IPS-18a (cell line): ENCODE data around the gene DCAF12.

ENCODE experiments used
- H3K27ac ChIP-seq: one replicate; pipeline ENCODE4 v1.5.1; 2013; ENCODE audit warnings: low read length
- H3K27me3 ChIP-seq: one replicate; pipeline ENCODE4 v1.6.1; 2013; ENCODE audit warnings: mild to moderate bottlenecking, low read length; ENCODE audit not compliant: control insufficient read depth, insufficient read depth
- H3K36me3 ChIP-seq: one replicate; pipeline ENCODE4 v1.6.1; 2013; ENCODE audit warnings: low read depth, low read length; ENCODE audit not compliant: control insufficient read depth
- H3K4me1 ChIP-seq: one replicate; pipeline ENCODE4 v1.6.1; 2013; ENCODE audit warnings: low read depth, low read length; ENCODE audit not compliant: control insufficient read depth
- H3K4me3 ChIP-seq: one replicate; pipeline ENCODE4 v1.5.1; 2013; ENCODE audit warnings: low read length
- H3K9ac ChIP-seq: one replicate; pipeline ENCODE4 v1.6.1; 2013; ENCODE audit warnings: mild to moderate bottlenecking, low read length, moderate library complexity
- H3K9me3 ChIP-seq: one replicate; pipeline ENCODE4 v1.6.1; 2013; ENCODE audit warnings: low read depth, low read length; ENCODE audit not compliant: control insufficient read depth

Gene DCAF12

DNA sequence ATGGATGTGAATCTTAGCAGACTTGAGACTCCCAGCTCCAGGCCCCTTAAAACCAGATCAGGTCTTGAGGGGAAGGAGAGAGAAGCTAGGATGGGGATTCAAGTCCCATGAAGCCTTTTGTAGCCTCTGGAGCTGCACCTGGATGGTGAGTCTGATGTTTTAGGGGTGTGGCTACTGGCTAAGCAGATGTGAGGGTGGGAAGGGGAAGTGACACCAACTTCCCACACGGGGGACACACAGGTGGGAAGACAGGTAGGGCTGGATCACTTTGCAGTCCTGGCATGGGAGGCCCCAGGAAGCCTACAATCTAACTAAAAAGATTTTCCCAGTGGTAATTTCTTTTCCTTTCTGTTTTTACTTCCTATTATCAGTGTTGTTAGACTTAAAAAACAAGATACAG lies 39.1 kb downstream of the DCAF12 start:
- Histone ChIP-seq H3K27ac (no peak overlapping the region), H3K4me1 (no peaks in the 10 kb centered on the region), H3K36me3 (peaks cover 58% of the 10 kb centered on the region), H3K4me3 (no peak overlapping the region), H3K27me3 (no peaks in the 10 kb centered on the region), H3K9ac (no peak overlapping the region), H3K9me3 (no peaks in the 10 kb centered on the region)

- no peak overlapping the region for H3K4me3 ChIP-seq
- H3K9me3 ChIP-seq = no peaks in the 10 kb centered on the region
- H3K9ac ChIP-seq = no peak overlapping the region
- no peaks in the 10 kb centered on the region for H3K4me1 ChIP-seq
- H3K27ac ChIP-seq = no peak overlapping the region
- no peaks in the 10 kb centered on the region for H3K27me3 ChIP-seq
- peaks cover 53% of the 10 kb centered on the region for H3K36me3 ChIP-seq
Observed at GRCh38 chr9:34086864-34087263, 39.6 kb downstream of the DCAF12 start.

DNA sequence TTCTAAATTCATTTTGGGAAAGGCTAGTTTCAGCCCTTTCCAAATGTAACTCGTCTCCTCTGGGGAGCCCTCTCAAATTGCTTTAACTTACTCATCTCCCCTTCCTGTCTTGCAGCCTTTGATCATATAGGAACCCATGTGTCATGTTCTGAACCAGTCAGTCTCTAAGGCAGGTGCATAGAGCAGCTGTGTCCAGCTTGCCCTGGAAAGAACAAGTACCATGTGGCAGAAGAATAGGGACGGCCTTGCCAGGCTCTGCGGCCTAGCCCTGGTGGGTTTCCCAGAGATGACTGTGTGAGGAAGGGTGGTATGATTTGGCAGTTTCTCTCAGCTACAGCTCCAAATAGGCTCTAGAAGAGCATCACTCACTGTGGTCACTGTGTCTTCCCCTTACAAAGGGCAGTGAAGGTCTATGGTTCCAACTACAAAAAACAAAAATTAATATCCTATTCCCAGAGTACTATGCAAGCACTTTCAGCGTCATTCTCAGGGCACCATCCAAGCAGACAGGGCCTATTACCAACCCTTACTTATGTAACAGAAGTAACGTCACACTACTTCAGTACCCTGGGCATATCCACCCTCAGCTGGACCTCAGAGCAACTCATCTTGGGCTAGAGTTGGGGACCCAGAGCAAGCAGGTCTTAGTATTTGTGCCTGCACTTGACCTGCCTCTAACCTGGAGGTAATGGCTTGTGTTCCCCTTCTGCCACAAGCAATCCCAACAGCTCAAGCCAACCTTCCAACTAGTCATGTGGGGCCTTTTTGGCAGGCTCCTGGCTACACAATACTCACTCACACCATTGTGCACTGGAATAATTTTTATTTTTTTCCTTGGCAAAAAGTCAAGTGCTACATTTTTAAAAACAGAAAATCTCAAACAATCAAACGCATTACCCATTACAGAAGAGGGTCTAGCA lies 40.7 kb downstream of the DCAF12 start:
- no peaks in the 10 kb centered on the region for H3K27me3 ChIP-seq
- no peak overlapping the region for H3K9ac ChIP-seq
- no peaks in the 10 kb centered on the region for H3K4me1 ChIP-seq
- H3K4me3 ChIP-seq = no peak overlapping the region
- H3K36me3 ChIP-seq = peaks cover 46% of the 10 kb centered on the region
- no peak overlapping the region for H3K27ac ChIP-seq
- no peaks in the 10 kb centered on the region for H3K9me3 ChIP-seq

DNA sequence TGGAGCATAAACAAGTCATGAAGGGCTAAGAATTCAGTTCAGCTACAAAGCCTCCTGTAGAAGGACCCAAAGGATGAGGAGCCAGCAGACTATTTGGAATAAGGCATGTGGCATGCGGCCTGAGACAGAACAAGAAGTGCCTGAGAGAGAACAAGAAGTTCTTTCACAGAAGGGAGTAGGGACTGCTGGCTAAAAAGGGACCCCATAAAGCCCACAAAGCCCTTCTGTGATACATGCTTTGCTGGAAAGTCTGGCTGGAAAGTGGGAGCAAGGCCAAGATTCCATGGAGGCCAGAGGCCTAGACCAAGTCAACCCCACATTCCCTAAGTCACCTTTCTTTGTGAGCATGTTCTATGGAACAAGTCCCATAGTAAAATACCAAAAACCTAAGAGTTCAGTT lies 41.9 kb downstream of the DCAF12 start:
- H3K4me1 ChIP-seq = no peaks in the 10 kb centered on the region
- no peaks in the 10 kb centered on the region for H3K9me3 ChIP-seq
- peaks cover 37% of the 10 kb centered on the region for H3K36me3 ChIP-seq
- H3K4me3 ChIP-seq = no peak overlapping the region
- H3K9ac ChIP-seq = no peak overlapping the region
- no peaks in the 10 kb centered on the region for H3K27me3 ChIP-seq
- H3K27ac ChIP-seq = no peak overlapping the region

GRCh38 chr9:34079181-34079580 lies 47.3 kb downstream of the DCAF12 start:
- Histone ChIP-seq H3K36me3 (no peaks in the 10 kb centered on the region), H3K27ac (no peak overlapping the region), H3K27me3 (no peaks in the 10 kb centered on the region), H3K4me3 (no peak overlapping the region), H3K9ac (no peak overlapping the region), H3K4me1 (no peaks in the 10 kb centered on the region), H3K9me3 (no peaks in the 10 kb centered on the region)

DNA sequence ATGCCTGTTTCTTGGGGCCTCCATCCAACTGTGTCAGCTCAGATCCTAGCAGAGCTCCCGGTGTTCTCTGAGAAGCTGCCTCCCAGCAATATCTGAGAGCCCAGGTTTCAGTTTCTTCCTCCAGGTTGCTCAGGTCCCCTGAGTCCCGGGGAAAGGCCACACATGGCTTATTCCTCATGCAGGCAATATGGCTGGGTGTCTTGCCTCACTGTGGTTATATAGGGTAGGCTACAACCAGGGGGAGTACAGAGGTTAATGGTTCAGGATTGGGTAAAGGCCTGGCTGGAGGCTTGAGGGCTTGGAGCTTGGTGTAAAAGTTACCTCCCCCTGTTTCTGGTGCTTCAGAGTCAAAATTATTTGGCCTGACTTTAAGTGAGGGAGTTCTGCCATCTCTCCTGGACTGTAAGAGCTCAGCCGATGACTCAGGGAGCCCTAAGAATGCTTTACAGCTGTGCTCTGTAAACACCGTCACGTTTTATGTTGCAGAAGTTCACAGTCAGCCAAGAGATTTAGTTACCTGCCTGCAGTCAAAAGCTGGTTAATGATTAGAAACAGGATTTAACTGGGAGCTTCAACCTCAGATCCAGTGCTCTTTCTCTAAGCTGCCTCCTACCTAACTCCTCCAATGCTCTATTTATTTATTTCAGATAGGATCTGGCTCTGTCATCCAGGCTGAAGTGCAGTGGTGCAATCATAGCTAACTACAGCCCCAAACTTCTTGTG lies 53.5 kb downstream of the DCAF12 start:
- H3K9ac ChIP-seq = no peak overlapping the region
- no peak overlapping the region for H3K27ac ChIP-seq
- H3K9me3 ChIP-seq = no peaks in the 10 kb centered on the region
- no peak overlapping the region for H3K4me3 ChIP-seq
- no peaks in the 10 kb centered on the region for H3K27me3 ChIP-seq
- no peaks in the 10 kb centered on the region for H3K36me3 ChIP-seq
- no peaks in the 10 kb centered on the region for H3K4me1 ChIP-seq

- Histone ChIP-seq H3K9ac (no peak overlapping the region), H3K27me3 (no peaks in the 10 kb centered on the region), H3K4me1 (no peaks in the 10 kb centered on the region), H3K4me3 (no peak overlapping the region), H3K9me3 (no peaks in the 10 kb centered on the region), H3K36me3 (no peaks in the 10 kb centered on the region), H3K27ac (no peak overlapping the region)
Observed at GRCh38 chr9:34072410-34072809, 54.1 kb downstream of the DCAF12 start.

GRCh38 chr9:34070606-34071324 lies 55.7 kb downstream of the DCAF12 start:
- Histone ChIP-seq H3K36me3 (no peaks in the 10 kb centered on the region), H3K4me1 (no peaks in the 10 kb centered on the region), H3K4me3 (no peak overlapping the region), H3K27ac (no peak overlapping the region), H3K9me3 (no peaks in the 10 kb centered on the region), H3K27me3 (no peaks in the 10 kb centered on the region), H3K9ac (no peak overlapping the region)

- Histone ChIP-seq H3K27me3 (no peaks in the 10 kb centered on the region), H3K4me1 (no peaks in the 10 kb centered on the region), H3K9ac (no peak overlapping the region), H3K27ac (no peak overlapping the region), H3K4me3 (no peak overlapping the region), H3K36me3 (no peaks in the 10 kb centered on the region), H3K9me3 (no peaks in the 10 kb centered on the region)
Observed at GRCh38 chr9:34069831-34070230, 56.7 kb downstream of the DCAF12 start.

DNA sequence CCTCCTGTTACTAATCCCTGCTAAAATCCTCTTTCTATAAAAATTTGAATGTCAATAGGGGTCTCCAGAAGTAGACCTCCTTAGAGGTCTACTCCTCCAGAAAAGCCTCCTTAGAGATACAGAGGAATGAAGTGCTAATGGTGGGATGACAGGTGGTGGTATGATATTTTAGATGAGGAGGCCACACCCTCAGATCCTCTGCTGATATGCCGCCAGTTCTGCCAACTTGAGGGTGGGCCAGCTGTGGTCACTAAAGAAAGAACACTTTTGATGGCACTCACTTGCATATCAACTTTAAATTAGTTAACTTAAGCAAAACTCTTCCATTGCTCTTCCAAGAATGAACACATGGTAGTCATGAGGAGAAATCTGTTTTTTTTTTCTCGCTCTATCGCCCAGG lies 61.0 kb downstream of the DCAF12 start:
- H3K36me3 ChIP-seq = no peaks in the 10 kb centered on the region
- H3K4me1 ChIP-seq = no peaks in the 10 kb centered on the region
- H3K27ac ChIP-seq = no peak overlapping the region
- H3K27me3 ChIP-seq = no peaks in the 10 kb centered on the region
- no peaks in the 10 kb centered on the region for H3K9me3 ChIP-seq
- no peak overlapping the region for H3K4me3 ChIP-seq
- no peak overlapping the region for H3K9ac ChIP-seq

GRCh38 chr9:34059954-34060353 lies 66.5 kb downstream of the DCAF12 start:
- Histone ChIP-seq H3K9ac (no peak overlapping the region), H3K27me3 (no peaks in the 10 kb centered on the region), H3K4me3 (no peak overlapping the region), H3K36me3 (no peaks in the 10 kb centered on the region), H3K4me1 (no peaks in the 10 kb centered on the region), H3K9me3 (no peaks in the 10 kb centered on the region), H3K27ac (no peak overlapping the region)
